Measurements from ENCODE around the gene TMED4. TPM values are rescaled to one million over a fixed set of nuclear protein-coding genes. Genes with fewer than 3 reads are reported as not detected.

The TMED4 gene
- total and polyA plus RNA-seq, 10 of the 15 experiments (the other 5 are each of a cell fraction or from before 2014, with no cell fraction given), result 20.8 to 71.3 (median 51.0) TPM

DNA sequence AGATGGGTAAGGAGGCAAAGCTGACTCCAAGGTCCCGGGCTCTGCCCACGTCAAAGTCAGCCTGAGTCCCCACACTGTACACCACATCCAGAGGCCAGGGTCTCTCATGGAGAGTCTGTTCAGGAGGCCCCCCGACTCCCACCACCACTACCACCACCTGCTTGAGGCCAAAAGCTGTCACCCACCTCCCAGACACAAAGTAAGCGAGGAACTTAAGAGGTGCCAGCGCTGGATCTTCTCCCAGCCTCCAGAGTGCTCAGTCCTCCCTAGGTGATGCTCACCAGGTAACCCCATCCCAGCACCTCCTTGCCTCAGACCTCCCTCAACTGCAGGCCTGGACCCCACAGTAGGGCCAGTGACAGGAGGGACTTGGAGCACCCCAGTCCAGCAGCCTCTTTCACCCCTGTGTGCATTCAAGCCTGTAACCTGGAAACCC lies 41.4 kb downstream of the TMED4 start:
- no peak overlapping the region for H3K4me3 ChIP-seq
- CTCF ChIA-PET, result interaction anchor here (1.4 kb wide), 1 partner anchor 8 kb away, joined by 3 read pairs; no protein-coding TSS in a partner anchor
- TF ChIP-seq SREBF2 (IDR thresholded peaks at IDR 0.05; ENCODE audit: low read length), result no peak
- TF ChIP-seq EED (IDR thresholded peaks at IDR 0.05; ENCODE audit: low read depth), result no peak
- TF ChIP-seq PAX5 (IDR thresholded peaks at IDR 0.05; ENCODE audit: borderline replicate concordance, low read depth, low read length), result no peak
- no peak for TF ChIP-seq ZNF622 (IDR thresholded peaks at IDR 0.05)
- no peak for TF ChIP-seq NFIC (IDR thresholded peaks at IDR 0.05; ENCODE audit: low read depth, low read length)
- TF ChIP-seq, protein P1, sequence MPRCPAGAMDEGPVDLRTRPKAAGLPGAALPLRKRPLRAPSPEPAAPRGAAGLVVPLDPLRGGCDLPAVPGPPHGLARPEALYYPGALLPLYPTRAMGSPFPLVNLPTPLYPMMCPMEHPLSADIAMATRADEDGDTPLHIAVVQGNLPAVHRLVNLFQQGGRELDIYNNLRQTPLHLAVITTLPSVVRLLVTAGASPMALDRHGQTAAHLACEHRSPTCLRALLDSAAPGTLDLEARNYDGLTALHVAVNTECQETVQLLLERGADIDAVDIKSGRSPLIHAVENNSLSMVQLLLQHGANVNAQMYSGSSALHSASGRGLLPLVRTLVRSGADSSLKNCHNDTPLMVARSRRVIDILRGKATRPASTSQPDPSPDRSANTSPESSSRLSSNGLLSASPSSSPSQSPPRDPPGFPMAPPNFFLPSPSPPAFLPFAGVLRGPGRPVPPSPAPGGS (IDR thresholded peaks at IDR 0.05; ENCODE audit: borderline replicate concordance, insufficient read depth, low read depth, low read length, poor library complexity, severe bottlenecking), result no peak
- no peak for TF ChIP-seq ASH2L (IDR thresholded peaks at IDR 0.05; ENCODE audit: borderline replicate concordance, low read depth)
- TF ChIP-seq, protein P2, sequence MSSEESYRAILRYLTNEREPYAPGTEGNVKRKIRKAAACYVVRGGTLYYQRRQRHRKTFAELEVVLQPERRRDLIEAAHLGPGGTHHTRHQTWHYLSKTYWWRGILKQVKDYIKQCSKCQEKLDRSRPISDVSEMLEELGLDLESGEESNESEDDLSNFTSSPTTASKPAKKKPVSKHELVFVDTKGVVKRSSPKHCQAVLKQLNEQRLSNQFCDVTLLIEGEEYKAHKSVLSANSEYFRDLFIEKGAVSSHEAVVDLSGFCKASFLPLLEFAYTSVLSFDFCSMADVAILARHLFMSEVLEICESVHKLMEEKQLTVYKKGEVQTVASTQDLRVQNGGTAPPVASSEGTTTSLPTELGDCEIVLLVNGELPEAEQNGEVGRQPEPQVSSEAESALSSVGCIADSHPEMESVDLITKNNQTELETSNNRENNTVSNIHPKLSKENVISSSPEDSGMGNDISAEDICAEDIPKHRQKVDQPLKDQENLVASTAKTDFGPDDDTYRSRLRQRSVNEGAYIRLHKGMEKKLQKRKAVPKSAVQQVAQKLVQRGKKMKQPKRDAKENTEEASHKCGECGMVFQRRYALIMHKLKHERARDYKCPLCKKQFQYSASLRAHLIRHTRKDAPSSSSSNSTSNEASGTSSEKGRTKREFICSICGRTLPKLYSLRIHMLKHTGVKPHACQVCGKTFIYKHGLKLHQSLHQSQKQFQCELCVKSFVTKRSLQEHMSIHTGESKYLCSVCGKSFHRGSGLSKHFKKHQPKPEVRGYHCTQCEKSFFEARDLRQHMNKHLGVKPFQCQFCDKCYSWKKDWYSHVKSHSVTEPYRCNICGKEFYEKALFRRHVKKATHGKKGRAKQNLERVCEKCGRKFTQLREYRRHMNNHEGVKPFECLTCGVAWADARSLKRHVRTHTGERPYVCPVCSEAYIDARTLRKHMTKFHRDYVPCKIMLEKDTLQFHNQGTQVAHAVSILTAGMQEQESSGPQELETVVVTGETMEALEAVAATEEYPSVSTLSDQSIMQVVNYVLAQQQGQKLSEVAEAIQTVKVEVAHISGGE (CRISPR knock-in tag; IDR thresholded peaks at IDR 0.05), result no peak
- no peak for TF ChIP-seq SREBF1 (IDR thresholded peaks at IDR 0.05; ENCODE audit: low read length)
- no peak for TF ChIP-seq RB1 (IDR thresholded peaks at IDR 0.05; ENCODE audit: borderline replicate concordance)
- no peak for TF ChIP-seq PML (IDR thresholded peaks at IDR 0.05; ENCODE audit: low read length)
- TF ChIP-seq NRF1 (conservative IDR thresholded peaks at IDR 0.05; ENCODE audit: low read depth, low read length), result no peak
- no peaks in the 10 kb centered on the region; a peak in 1 of 4 replicates for H3K27me3 ChIP-seq (replicated peaks in 1 of 2; ENCODE audit: control insufficient read depth in 2 of 2, insufficient read depth in 2 of 2, low read length in 1 of 2)
- ATAC-seq, result no peak
- H3K36me3 ChIP-seq (ENCODE audit: control insufficient read depth in 2 of 2, insufficient read depth in 2 of 2, low read length in 1 of 2), result no peaks in the 10 kb centered on the region
- intact Hi-C loops (cut with micrococcal nuclease; ENCODE audit: unreplicated experiment) (no loop called here), in situ Hi-C loops (cut with MboI) (no loop called here)
- no peaks in the 10 kb centered on the region for H3K79me2 ChIP-seq (ENCODE audit: control insufficient read depth, insufficient read depth, low read length)
- H3K9me3 ChIP-seq (replicated peaks; ENCODE audit: control insufficient read depth, insufficient read depth, low read length), result no peaks in the 10 kb centered on the region
- H3K9ac ChIP-seq (ENCODE audit: control insufficient read depth, insufficient read depth, low read length), result no peak overlapping the region
- H3K27ac ChIP-seq (ENCODE audit: control insufficient read depth, insufficient read depth), result no peak overlapping the region
- H2AFZ ChIP-seq (ENCODE audit: control insufficient read depth, low read depth, low read length), result no peak overlapping the region
- no peak for DNase-seq (ENCODE audit: low read depth, low spot score)
- H3K4me2 ChIP-seq (ENCODE audit: control insufficient read depth, insufficient read depth), result no peak overlapping the region
- FAIRE-seq, result no peak
- SMC1A ChIA-PET (ENCODE audit: uncharacterized antibody, unreplicated experiment), result no interaction called here
- no TSS peak for BruUV-seq (replicated peaks)
- no peaks in the 10 kb centered on the region for H4K20me1 ChIP-seq (ENCODE audit: control insufficient read depth, insufficient read depth)
- H3K4me1 ChIP-seq (ENCODE audit: control insufficient read depth, insufficient read depth, low read length), result no peaks in the 10 kb centered on the region
- WGBS (ENCODE audit: insufficient coverage, insufficient replicate concordance, low lambda C conversion rate, missing lambda C conversion rate), result 60% methylated on average over 5 of the region's 5 CpGs
- POLR2A ChIA-PET, result no interaction called here
- RAD21 ChIA-PET (ENCODE audit: unreplicated experiment), result no interaction called here
